Gastrocnemius medialis (tissue), 4 donors: ENCODE measurements around the gene CD151. TPM values are rescaled to one million over a fixed set of nuclear protein-coding genes. Genes with fewer than 3 reads are reported as not detected.

Experiments used
- ATAC-seq, 2 donors: fragments of 150-250 bp; one replicate each; pipeline ENCODE4 v1.9.1; 2016
- DNase-seq, 2 donors: peaks; one replicate each; pipeline ENCODE4 v3.0.0-alpha.2; 2019
- H3K27ac ChIP-seq, 4 donors: fragments of 200-600 bp; sonication (generic); 1 replicate in 1 of 4; 2 replicates in 3 of 4; pipeline ENCODE4 v1.5.1; 2016 to 2018; ENCODE audit warnings: mild to moderate bottlenecking in 2 of 4, moderate library complexity in 1 of 4
- H3K27me3 ChIP-seq, 3 donors: fragments of 200-600 bp; sonication (generic) in 2 of 3; 1 replicate in 1 of 3; 2 replicates in 2 of 3; pipeline versions ENCODE4 v1.5.1 to v1.6.0; 2016 to 2019; ENCODE audit warnings: mild to moderate bottlenecking in 1 of 3, moderate library complexity in 1 of 3
- H3K36me3 ChIP-seq, 2 donors: fragments of 200-600 bp; sonication (generic) in 1 of 2; one replicate each; pipeline ENCODE4 v1.5.1; 2017 to 2018
- H3K4me1 ChIP-seq, 2 donors: fragments of 200-600 bp; sonication (generic) in 1 of 2; one replicate each; pipeline ENCODE4 v1.5.1; 2016 to 2017; ENCODE audit warnings: mild to moderate bottlenecking in 2 of 2
- H3K4me3 ChIP-seq, 4 donors: fragments of 200-600 bp; sonication (generic) in 3 of 4; 1 replicate in 1 of 4; 2 replicates in 3 of 4; pipeline ENCODE4 v1.5.1; 2016 to 2019; ENCODE audit warnings: mild to moderate bottlenecking in 2 of 4
- H3K9me3 ChIP-seq, 3 donors: fragments of 200-600 bp; sonication (generic) in 2 of 3; 1 replicate in 1 of 3; 2 replicates in 2 of 3; pipeline ENCODE4 v1.5.1; 2016 to 2019
- POLR2A ChIP-seq, 2 donors: fragments of 450-650 bp; IDR thresholded peaks; one replicate each; pipeline ENCODE4 v1.6.1; 2017; ENCODE audit warnings: antibody characterized with exemption in 2 of 2, mild to moderate bottlenecking in 2 of 2, moderate library complexity in 2 of 2
- in situ Hi-C, 4 donors: fragments of 200-750 bp; cut with MboI; loops; one replicate each; pipeline versions ENCODE4 v1.15.0 to v1.8.0; 2017; ENCODE audit warnings: low sequenced_read_pairs in 4 of 4
- intact Hi-C: fragments of 100-400 bp; cut with DNase I; formaldehyde crosslinking; loops from one replicate; pipeline ENCODE4 v1.15.1; 2023; ENCODE audit warnings: low total_unique reads
- total RNA-seq, 4 donors: library from RNA; depleted of rRNA; stranded (reverse); fragments of >200 nt; gene quantifications; one replicate each; pipeline versions ENCODE4 v1.1.0 to v1.2.3, GENCODE V29; 2016
- TF ChIP-seq, protein P1 (sequence below), 5 experiments: fragments of 450-650 bp in 3 of 5; fragments of 200-600 bp in 2 of 5; sonication (generic) in 2 of 5; IDR thresholded peaks in 4 of 5; conservative IDR thresholded peaks in 1 of 5; 1 replicate in 4 of 5; 2 replicates in 1 of 5; pipeline ENCODE4 v1.5.1; 2016 to 2019; ENCODE audit warnings: antibody characterized with exemption in 5 of 5, mild to moderate bottlenecking in 3 of 5, moderate library complexity in 3 of 5

Gene CD151
- total RNA-seq, 4 donors from 2014 or later: 77.0 to 206 (median 169) TPM

DNA sequence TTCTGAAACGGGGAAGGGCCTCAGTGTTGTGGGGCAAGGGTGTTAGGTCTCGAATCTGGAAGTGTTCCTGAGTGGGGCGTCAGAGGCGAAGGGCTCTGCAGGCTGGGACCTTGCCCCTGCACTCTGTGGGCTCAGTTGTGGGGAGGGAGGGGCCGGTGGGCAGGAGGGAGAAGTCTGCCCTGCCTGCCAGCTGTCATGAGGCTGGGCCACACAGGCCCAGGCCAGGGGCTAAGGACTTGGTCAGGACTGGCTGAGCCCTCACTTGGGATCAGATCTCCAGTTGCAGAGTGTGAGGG is 4.9 kb upstream of the CD151 start, which contains the start of gene CRACR2B:
TSS of gene CRACR2B (plus strand) at position 23 of the 296 bp plus-strand sequence. CDS start 689 bp downstream, outside the sequence.
- H3K27me3 ChIP-seq: peaks cover 18 to 40% (median 38%) of the 10 kb centered on the region in 3 donors
- peaks cover 4 to 39% of the 10 kb centered on the region in 2 donors for H3K4me1 ChIP-seq
- in situ Hi-C loops (no loop called here), intact Hi-C loops (no loop called here)
- peak within 1 kb of the TSS; percentile 28 to 54 (median 46) for H3K4me3 ChIP-seq
- ATAC-seq: no peak
- H3K9me3 ChIP-seq: no peaks in the 10 kb centered on the region
- TF ChIP-seq, protein P1, sequence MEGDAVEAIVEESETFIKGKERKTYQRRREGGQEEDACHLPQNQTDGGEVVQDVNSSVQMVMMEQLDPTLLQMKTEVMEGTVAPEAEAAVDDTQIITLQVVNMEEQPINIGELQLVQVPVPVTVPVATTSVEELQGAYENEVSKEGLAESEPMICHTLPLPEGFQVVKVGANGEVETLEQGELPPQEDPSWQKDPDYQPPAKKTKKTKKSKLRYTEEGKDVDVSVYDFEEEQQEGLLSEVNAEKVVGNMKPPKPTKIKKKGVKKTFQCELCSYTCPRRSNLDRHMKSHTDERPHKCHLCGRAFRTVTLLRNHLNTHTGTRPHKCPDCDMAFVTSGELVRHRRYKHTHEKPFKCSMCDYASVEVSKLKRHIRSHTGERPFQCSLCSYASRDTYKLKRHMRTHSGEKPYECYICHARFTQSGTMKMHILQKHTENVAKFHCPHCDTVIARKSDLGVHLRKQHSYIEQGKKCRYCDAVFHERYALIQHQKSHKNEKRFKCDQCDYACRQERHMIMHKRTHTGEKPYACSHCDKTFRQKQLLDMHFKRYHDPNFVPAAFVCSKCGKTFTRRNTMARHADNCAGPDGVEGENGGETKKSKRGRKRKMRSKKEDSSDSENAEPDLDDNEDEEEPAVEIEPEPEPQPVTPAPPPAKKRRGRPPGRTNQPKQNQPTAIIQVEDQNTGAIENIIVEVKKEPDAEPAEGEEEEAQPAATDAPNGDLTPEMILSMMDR (IDR thresholded peaks at IDR 0.05 in 4 of 5, conservative IDR thresholded peaks at IDR 0.05 in 1 of 5): no peak
- TF ChIP-seq POLR2A (IDR thresholded peaks at IDR 0.05): no peak
- H3K36me3 ChIP-seq: peaks cover 0 to 27% of the 10 kb centered on the region in 2 donors
- no peak for DNase-seq
- peak within 1 kb of the TSS; percentile 52 to 75 (median 68) for H3K27ac ChIP-seq

DNA sequence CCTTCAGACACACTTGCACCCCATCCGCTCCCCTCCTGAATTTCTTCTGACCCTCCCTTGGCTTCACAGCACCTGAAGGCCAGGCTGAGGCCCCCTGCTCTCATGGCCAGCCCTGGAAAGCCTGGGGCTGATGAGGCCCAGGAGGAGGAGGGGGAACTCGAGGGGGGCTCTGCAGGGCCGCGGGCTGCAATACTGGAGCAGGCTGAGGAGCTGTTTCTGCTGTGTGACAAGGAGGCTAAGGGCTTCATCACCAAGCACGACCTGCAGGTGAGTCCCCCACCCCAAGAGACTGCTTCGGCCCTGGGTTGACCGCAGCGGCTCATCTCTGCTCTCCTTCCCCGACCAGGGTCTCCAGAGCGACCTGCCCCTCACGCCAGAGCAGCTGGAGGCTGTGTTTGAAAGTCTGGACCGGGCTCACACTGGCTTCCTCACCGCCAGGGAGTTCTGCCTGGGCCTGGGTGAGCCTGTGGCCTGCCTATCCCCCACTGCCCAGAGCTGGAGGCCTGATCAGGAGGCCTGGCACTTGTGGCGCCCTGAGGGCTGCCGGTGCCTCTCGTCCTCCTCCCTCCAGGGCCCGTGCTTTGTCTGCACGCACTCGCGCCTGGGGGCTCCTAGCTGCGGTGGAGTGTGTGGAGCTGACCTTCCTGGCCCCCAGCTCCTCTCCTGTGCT is 4.1 kb upstream of the CD151 start:
- H3K27ac ChIP-seq: peak overlapping the region; percentile 20 to 75 (median 68)
- H3K4me1 ChIP-seq: peaks cover 7 to 37% of the 10 kb centered on the region in 2 donors
- H3K4me3 ChIP-seq: peak overlapping the region; percentile 37 to 59 (median 47)
- no peak for DNase-seq
- H3K36me3 ChIP-seq: peaks cover 0 to 20% of the 10 kb centered on the region in 2 donors
- intact Hi-C loops (no loop called here), in situ Hi-C loops (no loop called here)
- ATAC-seq: no peak
- H3K27me3 ChIP-seq: peaks cover 18 to 40% (median 38%) of the 10 kb centered on the region in 3 donors
- TF ChIP-seq, protein P1 (IDR thresholded peaks at IDR 0.05 in 4 of 5, conservative IDR thresholded peaks at IDR 0.05 in 1 of 5): no peak
- no peak for TF ChIP-seq POLR2A (IDR thresholded peaks at IDR 0.05)
- H3K9me3 ChIP-seq: no peaks in the 10 kb centered on the region

DNA sequence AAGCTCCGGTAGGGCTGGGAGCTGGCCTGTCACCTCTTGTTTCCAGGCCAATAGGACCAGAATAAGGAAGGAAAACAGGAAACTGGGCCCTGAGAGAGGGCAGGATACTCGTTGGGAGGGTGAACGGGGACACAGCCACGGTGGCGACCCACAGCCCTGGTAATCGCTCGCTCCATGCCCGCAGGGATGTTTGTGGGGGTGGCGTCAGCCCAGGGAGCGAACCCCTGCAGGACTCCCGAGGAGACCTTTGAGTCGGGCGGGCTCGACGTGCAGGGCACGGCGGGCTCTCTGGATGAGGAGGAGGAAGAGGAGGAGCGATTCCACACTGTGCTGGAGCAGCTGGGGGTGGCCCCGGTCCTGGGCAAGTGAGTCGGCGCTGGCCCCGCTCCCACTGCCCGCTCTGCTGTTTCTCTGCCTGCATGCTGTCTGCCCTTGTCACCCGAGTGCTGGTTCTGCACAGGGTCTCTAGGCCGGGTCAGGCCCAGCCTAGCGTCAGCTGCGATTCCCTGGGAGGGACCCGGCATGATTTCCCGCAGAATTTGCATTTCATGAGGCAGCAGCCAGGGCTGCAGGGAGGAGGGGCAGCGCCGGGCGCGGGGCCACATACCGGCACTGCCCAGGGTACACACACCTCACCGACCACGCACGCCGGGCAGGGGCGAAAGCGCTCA is 3.4 kb upstream of the CD151 start:
- ATAC-seq (no peak), DNase-seq (peak in 1 of 2 donors; percentile 35)
- Histone ChIP-seq H3K4me1 (peaks cover 13 to 38% of the 10 kb centered on the region in 2 donors), H3K4me3 (peak overlapping the region; percentile 37 to 59 (median 47)), H3K27ac (peak overlapping the region in 3 of 4 donors; percentile 68 to 75 (median 69)), H3K27me3 (peaks cover 18 to 40% (median 38%) of the 10 kb centered on the region in 3 donors), H3K9me3 (no peaks in the 10 kb centered on the region), H3K36me3 (peaks cover 0 to 13% of the 10 kb centered on the region in 2 donors)
- TF ChIP-seq POLR2A (IDR thresholded peaks at IDR 0.05): no peak
- TF ChIP-seq, protein P1 (IDR thresholded peaks at IDR 0.05 in 4 of 5, conservative IDR thresholded peaks at IDR 0.05 in 1 of 5): no peak
- intact Hi-C loops: no loop called here
- in situ Hi-C loops: no loop called here

DNA sequence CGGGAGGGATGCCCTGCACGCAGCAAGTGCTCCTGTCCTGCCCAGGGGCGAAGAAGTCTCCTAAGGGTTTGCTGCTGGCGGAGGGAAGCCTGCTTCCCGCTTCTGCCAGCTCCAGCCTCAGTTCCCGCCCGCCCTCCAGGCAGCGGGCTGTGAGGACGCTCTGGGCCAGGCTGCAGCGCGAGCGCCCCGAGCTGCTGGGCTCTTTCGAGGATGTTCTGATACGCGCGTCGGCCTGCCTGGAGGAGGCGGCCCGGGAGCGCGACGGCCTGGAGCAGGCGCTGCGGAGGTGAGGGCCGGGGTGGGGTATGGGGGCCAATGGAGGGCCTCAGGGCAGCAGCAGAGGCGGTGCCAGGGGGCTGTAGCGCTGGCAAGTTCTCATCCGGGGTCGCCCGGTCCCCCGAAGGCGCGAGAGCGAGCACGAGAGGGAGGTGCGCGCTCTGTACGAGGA is 2.9 kb upstream of the CD151 start:
- intact Hi-C loops: no loop called here
- in situ Hi-C loops: no loop called here
- Histone ChIP-seq H3K4me3 (peak overlapping the region; percentile 37 to 59 (median 47)), H3K27ac (peak overlapping the region in 3 of 4 donors; percentile 68 to 75 (median 69)), H3K9me3 (no peaks in the 10 kb centered on the region), H3K27me3 (peaks cover 18 to 40% (median 38%) of the 10 kb centered on the region in 3 donors), H3K4me1 (peaks cover 19 to 39% of the 10 kb centered on the region in 2 donors), H3K36me3 (peaks cover 0 to 8% of the 10 kb centered on the region in 2 donors)
- TF ChIP-seq, protein P1 (IDR thresholded peaks at IDR 0.05 in 4 of 5, conservative IDR thresholded peaks at IDR 0.05 in 1 of 5): no peak
- peak; percentile 14 to 52 for TF ChIP-seq POLR2A (IDR thresholded peaks at IDR 0.05)
- no peak for ATAC-seq
- DNase-seq: no peak
